ENCODE results near the gene CRCP. TPM values are rescaled to one million over a fixed set of nuclear protein-coding genes. Genes with fewer than 3 reads are reported as not detected.
"Not testable (repeated sequence)": the region's sequence is repeated elsewhere in the genome, so short reads cannot be mapped to it uniquely, and the experiment has no call there.

CRCP gene
- total RNA-seq (2021; fragmentation: NEBNext Ultra II Directional; extraction: Animal tissue kit (Norgen Biotek cat#: 25700)), result 10 to 100 TPM; 29.8 to 37.6 (median 33.7) TPM
- long read RNA-seq, transcript CRCP-203 (6 exons, 3,009 nt), result major isoform, 13 of 16 reads
- long read RNA-seq, partial matches to known transcripts, result 1 of 16 reads
- long read RNA-seq, other reads (novel, unspliced or antisense), result 0 of 16 reads

DNA sequence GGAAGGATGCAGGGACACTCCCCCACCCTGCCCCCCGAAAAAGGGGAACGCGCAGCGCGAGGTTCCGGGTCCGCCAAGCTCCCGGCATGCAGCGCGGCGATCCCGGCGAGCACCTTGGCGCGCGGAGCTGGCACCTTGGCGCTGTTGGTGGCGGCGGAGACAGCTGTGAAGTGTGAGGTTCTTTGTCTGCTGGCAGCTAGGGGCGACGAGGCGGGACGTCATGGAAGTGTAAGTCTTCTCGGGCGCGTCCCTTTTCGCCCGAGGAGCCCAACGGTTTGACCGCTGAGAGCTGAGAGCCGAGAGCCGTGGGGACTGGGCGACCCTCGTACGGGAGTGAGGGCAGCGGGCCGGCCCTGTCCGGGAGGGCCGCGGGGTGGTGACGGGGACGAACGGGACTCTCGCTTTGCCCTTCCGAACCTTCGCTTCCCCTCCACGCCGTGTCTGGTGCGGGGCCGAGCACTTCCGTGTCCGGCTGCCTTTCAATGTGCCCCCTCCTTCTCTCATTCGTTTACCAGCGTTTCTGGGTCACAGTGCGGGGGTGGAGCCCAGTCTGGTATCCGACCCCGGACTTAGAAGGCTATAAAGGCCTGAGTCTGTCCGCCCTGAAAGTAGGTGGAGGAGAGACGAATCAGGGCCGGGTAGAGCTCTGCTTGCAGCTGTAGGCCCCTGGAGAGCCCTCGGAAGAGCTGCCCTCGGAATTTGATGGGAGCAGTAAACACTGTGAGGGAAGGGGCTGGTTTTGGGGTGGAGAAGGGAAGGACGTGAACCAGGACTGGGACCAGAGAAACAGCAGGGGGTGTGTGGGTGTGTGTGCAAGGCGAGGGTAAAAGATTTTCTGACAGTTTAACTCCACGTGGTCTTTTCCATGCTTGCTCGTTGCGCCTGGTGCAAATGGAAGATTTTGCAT is at the start of gene CRCP:
CRCP (plus strand) TSS at position 105 of the 907 bp plus-strand sequence; CDS start at position 221, 116 bp downstream.
- Mint-ChIP-seq H3K4me3 (peak within 1 kb of the TSS; percentile 98), H3K4me1 (ENCODE audit: low read depth) (peaks cover 67% of the 10 kb centered on the region), H3K36me3 (ENCODE audit: low read depth) (peaks cover 24% of the 10 kb centered on the region), H3K27me3 (ENCODE audit: insufficient read depth) (peaks cover 6% of the 10 kb centered on the region; the same call in 1 of the 2 replicates), H3K9me3 (peaks cover 5% of the 10 kb centered on the region; the same call in 1 of the 2 replicates), H3K27ac (peak within 1 kb of the TSS; percentile 98)
- DNase-seq, result peak; percentile 76
- TF ChIP-seq, protein P1, sequence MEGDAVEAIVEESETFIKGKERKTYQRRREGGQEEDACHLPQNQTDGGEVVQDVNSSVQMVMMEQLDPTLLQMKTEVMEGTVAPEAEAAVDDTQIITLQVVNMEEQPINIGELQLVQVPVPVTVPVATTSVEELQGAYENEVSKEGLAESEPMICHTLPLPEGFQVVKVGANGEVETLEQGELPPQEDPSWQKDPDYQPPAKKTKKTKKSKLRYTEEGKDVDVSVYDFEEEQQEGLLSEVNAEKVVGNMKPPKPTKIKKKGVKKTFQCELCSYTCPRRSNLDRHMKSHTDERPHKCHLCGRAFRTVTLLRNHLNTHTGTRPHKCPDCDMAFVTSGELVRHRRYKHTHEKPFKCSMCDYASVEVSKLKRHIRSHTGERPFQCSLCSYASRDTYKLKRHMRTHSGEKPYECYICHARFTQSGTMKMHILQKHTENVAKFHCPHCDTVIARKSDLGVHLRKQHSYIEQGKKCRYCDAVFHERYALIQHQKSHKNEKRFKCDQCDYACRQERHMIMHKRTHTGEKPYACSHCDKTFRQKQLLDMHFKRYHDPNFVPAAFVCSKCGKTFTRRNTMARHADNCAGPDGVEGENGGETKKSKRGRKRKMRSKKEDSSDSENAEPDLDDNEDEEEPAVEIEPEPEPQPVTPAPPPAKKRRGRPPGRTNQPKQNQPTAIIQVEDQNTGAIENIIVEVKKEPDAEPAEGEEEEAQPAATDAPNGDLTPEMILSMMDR (IDR thresholded peaks at IDR 0.05), result peak; percentile 58

DNA sequence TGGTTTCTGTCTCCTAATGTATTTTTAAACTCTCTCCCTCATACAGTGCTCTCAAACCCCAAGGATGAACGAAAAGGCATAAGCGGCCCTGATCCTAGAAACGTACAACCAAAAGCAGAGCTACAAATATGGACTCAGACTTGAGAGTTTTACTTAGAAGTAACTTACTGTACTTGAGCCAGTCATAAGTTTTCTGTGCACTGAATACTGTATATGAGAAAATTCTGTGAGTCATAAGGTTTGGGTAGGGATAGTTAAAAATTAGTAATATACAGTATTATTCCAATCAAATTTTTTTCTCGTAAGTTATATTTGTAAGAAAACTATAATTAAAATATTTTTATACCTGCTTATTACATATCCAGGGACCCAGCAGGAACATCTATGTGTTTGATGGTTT is 44.9 kb upstream of the CRCP start:
- Mint-ChIP-seq H3K4me1 (ENCODE audit: low read depth) (peaks cover 16% of the 10 kb centered on the region), H3K4me3 (no peak overlapping the region), H3K27me3 (ENCODE audit: insufficient read depth) (peaks cover 4% of the 10 kb centered on the region; the same call in 1 of the 2 replicates), H3K27ac (no peak overlapping the region), H3K9me3 (no peaks in the 10 kb centered on the region), H3K36me3 (ENCODE audit: low read depth) (no peaks in the 10 kb centered on the region)
- DNase-seq, result no peak
- TF ChIP-seq, protein P1 (IDR thresholded peaks at IDR 0.05), result no peak

DNA sequence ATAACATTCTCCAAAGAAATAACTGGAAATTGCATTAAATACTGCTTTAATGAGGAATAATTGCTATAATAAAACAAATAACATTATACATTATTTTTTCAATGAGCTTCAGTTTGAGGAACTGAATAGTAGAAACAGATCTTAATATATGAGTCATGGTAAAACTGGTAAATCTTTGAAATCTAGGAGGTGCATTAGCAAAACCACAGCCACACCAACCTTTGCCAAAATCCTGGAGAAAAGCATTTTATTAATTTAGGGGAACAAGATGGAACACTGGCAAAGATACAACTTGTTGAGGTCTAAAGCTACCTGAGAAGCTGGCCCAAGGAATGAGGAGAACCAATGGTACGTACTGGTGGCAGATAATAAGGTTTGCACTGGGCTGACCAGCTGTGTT is 44.4 kb upstream of the CRCP start:
- Mint-ChIP-seq H3K4me3 (no peak overlapping the region), H3K9me3 (no peaks in the 10 kb centered on the region), H3K36me3 (ENCODE audit: low read depth) (no peaks in the 10 kb centered on the region), H3K27ac (no peak overlapping the region), H3K4me1 (ENCODE audit: low read depth) (peaks cover 16% of the 10 kb centered on the region), H3K27me3 (ENCODE audit: insufficient read depth) (peaks cover 4% of the 10 kb centered on the region; the same call in 1 of the 2 replicates)
- DNase-seq, result peak; percentile 6
- TF ChIP-seq, protein P1 (IDR thresholded peaks at IDR 0.05), result no peak

DNA sequence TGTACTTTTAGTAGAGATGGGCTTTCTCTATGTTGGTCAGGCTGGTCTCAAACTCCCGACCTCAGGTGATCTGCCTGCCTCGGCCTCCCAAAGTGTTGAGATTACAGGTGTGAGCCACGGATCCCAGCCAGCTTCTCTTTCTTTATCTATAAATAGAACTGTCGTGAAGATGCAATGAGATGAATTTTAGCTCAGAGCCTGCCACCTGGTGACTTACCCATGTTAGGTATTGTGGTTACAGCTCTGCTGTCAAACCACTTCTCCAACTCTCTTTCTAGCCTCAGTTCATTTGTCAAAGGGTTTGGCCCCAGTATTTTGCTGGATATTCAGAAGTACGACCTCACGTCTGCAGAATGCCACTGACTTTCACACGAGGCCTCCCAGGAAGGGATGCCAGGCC is 42.4 kb upstream of the CRCP start:
- not testable (repeated sequence) for H3K4me3 Mint-ChIP-seq; H3K27ac Mint-ChIP-seq; H3K36me3 Mint-ChIP-seq (ENCODE audit: low read depth)

GRCh38 chr7:66075590-66076461 is 38.8 kb upstream of the CRCP start, which contains the start of gene ASL:
Gene ASL (plus strand): TSS chr7:66075819. CDS start chr7:66076082, 263 bp downstream.
- Mint-ChIP-seq H3K4me3 (peak within 1 kb of the TSS; percentile 95), H3K9me3 (no peaks in the 10 kb centered on the region), H3K27me3 (ENCODE audit: insufficient read depth) (peaks cover 4% of the 10 kb centered on the region; the same call in 1 of the 2 replicates), H3K36me3 (ENCODE audit: low read depth) (no peaks in the 10 kb centered on the region), H3K27ac (peak within 1 kb of the TSS; percentile 80), H3K4me1 (ENCODE audit: low read depth) (peaks cover 17% of the 10 kb centered on the region)
- peak; percentile 81 for DNase-seq
- TF ChIP-seq, protein P1 (IDR thresholded peaks at IDR 0.05), result peak; percentile 38; the same call in 1 of the 2 replicates

More for the DNA sequence above, 42.4 kb upstream of the CRCP start:
- H3K9me3 Mint-ChIP-seq; DNase-seq; H3K27me3 Mint-ChIP-seq (ENCODE audit: insufficient read depth): not testable (repeated sequence)
- H3K4me1 Mint-ChIP-seq (ENCODE audit: low read depth), result peaks cover 26% of the 10 kb centered on the region

Measured in HFFc6 (cell line).